NCI-H146 (cell line): ENCODE data around the gene GNPTG.

Experiments used
- DNase-seq: peaks from one replicate; lab custom pipeline; 2025; lab: John Stamatoyannopoulos, UW

GNPTG gene

DNA sequence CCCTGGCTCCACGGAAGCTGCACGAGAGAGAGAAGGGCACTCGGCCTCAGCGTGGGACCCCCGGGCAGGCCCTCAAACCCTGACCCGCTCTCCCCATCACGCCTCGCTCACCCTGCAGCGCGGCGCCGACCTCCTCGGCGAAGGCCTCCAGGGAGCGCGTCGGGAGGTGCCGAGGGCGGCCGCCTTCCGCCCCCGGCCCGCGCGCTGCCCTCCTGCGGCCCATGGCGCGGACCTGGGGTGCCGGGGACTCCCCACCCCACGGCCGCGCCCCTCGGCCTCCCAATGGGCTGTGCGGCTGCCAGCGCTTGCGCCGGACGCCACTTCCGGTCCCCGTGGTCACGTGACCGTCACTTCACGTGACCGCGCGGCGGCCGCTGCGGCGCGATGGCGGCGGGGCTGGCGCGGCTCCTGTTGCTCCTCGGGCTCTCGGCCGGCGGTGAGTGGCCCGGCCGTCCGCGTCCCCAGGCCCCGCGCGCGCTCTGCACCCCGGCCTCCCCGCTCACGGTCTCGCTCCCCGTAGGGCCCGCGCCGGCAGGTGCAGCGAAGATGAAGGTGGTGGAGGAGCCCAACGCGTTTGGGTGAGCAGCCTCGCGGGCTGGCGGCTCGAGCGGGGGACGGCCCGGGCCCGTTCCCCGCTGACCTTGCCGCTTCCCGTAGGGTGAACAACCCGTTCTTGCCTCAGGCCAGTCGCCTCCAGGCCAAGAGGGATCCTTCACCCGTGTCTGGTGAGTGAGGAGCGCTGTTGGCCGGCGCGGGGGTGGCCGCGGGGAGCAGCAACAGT lies at the start of gene GNPTG, which contains the start of gene TSR3:
Gene GNPTG (plus strand): TSS at position 350 of the 781 bp plus-strand sequence. CDS start 35 bp downstream, at position 385.
Gene TSR3 (minus strand): TSS at position 297 of the 781 bp plus-strand sequence. CDS start 74 bp downstream, at position 223.
- DNase-seq, result peak; percentile 91

DNA sequence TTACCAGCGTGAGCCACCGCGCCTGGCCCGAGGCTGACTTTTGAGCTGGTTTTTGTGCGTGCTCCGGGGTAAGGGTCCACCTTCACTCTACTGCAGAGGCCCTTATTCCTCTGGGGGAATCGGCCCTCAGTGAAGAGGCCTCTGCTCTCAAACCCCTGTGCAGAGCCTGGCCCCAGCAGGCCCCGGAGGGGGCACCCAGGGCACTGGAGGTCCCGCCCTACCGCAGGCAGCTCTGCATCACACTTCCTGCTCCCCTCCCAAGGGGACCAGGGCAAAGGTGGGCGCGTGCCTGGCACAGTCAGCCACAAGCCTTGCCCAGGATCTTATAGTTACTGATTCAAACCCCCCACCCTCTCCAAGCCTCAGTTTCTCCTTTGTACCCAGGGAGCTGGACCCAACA lies 45.9 kb upstream of the GNPTG start:
- DNase-seq, result no peak

DNA sequence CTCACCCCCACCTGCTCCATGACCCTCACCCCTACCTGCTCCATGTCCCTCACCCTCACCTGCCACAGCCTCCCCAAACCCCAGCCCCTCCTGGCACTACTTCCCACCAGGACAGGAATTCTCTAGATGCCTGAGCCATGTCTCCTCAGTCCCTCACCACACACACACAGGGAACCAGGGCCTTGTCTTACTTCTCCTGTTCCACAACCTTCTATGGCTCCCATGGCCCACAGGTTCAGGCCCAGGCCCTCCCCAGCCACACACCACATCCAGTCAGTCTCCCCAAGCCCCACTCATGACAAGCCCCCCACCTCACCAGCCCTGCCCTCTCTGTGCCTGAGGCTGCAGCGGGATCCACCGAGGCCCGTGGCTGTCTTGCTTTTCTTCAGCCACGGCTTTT lies 45.4 kb upstream of the GNPTG start:
- DNase-seq, result no peak

DNA sequence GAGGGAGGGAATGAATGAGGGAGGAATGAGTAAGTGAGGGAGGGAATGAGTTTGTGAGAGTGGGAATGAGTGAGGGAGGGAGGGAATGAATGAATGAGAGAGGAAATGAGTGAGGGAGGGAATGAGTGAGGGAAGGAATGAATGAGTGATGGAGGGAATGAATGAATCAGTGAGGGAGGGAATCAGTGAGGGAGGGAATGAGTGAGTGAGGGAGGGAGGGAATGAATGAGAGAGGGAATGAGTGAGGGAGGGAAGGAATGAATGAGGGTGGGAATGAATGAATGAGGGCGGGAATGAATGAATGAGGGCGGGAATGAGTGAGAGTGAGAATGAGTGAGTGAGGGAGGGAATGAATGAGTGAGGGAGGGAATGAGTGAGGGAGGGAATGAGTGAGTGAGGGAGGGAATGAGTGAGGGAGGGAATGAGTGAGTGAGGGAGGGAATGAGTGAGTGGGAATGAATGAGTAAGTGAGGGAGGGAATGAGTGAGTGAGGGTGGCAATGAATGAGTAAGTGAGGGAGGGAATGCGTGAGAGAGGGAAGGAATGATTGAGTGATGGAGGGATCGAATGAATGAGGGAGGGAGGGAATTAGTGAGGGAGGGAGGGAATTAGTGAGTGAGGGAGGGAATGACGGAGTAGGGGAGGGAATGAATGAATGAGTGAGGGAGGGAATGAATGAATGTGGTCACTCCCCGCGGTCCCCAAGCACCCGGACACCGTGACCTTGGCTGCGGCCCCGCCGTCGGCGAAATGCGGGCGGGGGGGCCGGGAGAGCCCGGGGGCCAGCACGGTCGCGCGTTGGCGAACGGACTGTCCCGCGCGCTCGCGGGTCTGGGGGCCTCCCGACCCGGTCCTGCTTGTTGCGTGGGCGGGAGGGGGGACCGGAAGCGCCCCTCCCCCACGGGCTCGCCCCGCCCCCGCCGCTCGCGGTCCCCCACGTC lies 43.4 kb upstream of the GNPTG start:
- no peak for DNase-seq

DNA sequence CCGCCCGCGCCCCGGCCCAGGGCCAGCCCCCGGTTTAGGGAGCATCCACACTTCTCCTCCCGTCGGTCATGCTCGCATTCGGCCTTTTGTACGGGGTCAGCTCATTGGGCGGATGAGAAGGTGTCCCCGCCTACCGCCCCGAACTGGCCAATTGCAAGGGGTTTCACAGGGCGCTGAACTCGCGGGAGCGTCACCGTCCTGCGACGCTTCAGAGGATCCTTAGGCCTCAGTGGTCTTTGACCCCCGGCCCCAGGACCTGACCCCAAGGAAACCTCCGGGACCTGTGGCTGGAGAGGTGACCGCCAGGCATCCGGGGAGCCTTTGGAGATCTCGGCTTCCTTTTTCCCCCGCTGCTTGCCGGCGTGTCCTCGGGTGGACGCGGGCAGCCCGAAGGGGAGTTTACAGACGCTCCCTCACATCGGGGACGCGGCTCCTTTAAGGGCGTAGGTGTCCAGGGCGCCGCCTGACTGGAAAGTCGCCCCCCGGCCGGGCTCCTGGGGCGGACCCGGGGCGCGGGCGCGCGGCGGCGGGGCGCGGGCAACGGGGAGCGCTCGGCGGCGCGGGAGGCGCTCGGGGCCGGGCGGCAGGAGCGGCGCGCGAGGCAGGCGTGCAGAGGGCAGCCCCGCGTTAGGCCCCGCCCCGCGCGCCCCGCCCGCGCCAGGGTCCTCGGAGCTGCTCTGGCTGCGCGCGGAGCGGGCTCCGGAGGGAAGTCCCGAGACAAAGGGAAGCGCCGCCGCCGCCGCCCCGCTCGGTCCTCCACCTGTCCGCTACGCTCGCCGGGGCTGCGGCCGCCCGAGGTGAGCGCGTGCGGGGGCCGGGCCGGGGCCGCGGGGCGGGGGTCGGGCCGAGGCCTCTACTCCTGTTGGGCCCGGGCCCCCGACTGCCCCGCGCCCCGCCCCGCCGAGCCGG lies 42.5 kb upstream of the GNPTG start, which contains the start of gene UBE2I:
Gene UBE2I (plus strand): TSS at position 660 of the 909 bp plus-strand sequence. CDS start 4,395 bp downstream, outside the sequence.
- DNase-seq, result peak; percentile 99

DNA sequence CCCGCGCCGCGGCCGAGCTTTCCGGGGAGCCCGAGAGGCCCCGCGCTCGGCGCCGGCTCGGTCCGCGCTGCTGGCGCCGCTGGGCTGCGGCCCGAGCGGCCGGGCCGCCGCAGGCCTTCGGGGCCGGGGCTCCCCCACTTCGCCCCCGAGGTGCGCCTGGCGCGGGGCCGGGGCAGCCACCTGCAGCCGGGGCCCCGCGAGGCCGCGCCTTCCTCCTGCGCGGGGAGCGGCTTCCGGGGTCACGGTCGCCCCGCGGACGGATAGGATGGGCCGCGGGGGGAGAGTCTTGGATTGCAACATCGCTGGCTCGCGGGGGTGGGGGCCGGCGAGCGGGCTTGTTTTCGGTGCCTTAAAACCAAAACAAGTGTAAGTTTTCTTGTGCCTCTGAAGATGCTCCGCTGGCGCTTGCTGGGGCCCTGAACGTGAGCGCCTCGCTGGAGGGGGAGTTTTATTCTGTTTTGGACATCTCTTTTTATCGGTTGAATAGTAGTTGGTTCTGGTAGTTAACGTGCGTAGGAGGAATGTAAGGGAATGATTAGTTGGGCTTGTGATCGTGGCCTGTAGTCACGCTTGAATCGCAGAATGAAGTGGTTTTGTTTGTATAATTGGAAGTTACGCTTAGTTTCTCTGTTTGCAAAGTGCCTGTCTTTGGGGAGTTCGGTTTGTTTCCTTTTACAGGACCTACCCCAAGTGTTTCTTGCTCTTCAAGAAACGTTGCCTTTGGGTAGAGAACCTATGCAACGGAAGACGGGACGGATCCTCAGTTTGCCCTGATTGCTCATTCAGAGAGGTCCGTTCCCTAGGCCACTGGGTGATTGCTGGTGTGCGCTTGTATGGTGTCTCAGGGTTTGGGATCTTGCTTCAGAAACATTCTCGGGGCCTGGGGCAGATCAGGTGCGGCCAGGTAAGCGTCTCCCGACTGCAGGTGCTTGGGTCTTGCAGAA lies 41.6 kb upstream of the GNPTG start:
- peak; percentile 21 for DNase-seq

DNA sequence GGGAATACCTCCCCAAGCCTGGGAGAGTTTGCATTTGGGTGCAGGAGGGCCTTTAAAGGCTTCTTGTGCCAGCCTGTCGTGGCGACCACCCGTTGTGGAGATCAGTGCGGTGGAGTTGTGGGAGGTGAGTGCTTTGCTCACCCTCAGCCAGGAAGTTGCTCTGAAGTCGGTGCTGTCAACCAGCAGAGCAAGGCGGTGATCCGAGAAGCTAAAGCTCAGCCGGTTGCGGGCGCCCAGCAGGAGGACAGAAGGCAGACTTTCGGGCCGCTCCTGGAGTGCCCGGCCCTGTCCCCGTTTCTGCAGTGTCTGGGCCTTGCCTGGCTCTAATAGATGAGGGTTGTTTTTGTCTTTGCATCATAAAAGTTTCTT lies 40.9 kb upstream of the GNPTG start:
- DNase-seq, result no peak

DNA sequence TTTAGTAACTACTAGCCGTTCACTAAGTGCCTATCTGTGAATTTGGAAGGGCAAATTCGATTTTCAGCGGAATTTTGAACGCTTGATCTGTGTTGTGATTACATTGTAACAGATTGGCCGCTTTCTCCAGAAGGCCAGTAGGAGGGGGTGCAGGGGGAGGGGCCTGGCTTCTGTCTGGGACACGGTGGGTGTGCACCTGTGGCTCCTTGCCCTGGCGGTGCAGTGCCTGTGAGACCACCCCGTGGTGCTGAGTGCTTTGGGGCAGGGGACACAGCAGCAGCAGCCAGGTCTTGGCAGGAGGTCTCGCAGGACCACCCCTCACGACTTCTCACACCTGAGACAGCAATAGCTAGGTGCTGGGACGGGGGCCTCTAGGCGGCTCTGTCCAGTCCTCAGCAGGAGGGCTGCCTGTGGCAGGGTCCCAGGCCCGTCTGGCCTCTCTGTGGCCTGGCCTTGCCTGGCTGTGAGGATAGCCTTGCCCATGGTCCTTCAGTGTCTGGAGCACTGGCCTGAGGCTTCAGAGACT lies 40.5 kb upstream of the GNPTG start:
- DNase-seq, result no peak

DNA sequence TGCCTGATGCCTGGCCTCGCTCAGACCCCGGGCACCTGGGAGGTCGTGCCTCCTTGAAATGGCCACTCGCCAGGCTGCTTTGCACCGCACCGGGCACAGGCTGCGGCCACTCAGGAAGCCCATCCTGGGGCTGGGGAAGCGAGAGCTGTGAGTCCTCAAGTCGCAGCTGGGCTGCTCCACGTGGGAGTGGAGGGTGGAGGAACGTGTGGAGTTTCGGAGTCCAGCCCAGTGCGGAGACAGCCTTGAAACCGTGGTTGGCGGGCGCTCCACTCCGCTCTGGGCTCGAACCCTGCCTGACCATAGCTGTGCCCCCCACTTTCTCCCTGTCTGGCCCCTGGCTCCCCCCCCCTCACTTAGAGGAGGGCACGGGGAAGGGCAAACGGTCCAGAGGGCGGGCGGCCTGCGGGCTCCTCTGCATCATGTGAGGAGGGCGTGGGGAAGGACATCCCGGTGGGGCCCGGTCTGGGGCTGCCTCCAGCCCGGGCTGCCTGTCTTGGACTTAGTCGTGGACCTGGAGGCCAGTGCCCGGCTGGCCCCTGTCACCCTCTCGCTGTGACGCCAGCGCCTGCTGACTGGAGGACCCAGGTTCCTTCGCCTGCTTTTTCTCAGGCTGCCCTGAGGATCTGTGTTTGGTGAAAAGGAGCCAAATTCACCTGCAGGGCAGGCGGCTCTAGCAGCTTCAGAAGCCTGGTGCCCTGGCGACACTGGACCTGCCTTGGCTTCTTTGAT lies 39.8 kb upstream of the GNPTG start:
- DNase-seq, result no peak

DNA sequence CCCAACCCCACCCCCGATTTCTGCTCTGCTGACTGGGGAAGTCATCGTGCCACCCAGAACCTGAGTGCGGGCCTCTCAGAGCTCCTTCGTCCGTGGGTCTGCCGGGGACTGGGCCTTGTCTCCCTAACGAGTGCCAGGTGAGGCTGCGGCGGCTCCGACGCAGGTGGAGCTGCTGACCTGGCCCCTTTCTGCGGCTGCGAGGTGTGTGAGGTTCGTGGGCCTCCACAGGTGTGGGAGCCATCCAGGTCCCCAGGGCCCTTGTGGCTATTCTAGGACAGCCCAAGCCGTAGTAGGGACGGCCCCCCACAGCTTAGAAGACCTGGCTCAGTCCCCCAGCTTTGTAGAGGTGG lies 39.3 kb upstream of the GNPTG start:
- DNase-seq, result no peak

DNA sequence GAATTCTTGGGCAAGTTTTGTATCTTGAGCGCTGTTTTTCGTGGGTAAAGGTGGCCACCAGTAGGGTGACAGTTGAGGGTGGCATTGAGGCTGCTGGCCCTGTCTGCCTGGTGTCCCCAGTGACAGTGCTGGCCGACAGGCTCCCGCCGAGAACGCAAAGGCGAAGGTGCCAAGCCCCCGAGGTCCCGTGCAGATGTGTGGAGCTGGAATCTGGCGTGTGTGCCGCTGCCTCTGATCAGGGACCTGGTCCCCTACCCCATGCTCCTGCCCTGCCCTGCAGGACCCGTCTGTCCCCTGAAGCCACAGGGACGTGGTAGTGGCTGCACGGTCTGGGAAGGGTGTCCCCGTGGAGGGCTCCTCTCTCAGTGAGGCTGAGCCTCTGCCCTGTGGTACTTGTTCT lies 38.8 kb upstream of the GNPTG start:
- no peak for DNase-seq

DNA sequence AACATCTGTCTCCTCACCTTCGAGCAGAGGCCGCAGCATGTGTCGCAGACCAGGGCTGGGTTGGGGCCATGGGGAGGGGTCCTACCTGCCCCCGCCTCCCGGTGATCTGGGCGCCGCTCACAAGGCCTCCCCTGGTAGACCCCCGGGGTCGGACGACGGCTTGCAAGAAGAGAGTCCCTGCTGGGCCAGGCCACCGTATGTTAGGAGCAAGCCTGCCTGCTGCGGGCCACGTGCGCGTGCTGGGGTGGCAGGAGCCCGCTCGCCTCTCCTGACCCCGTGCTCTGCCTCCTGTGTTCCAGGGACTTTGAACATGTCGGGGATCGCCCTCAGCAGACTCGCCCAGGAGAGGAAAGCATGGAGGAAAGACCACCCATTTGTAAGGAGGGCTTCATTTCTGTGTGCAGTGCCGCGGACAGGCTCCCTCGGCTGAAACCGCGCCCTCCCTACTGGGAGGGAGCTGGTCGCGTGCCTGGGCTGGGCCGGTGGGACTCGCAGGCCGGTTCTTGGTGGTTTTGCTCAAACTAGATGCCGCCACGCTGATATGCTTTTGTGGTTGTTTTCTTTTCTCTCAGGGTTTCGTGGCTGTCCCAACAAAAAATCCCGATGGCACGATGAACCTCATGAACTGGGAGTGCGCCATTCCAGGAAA lies 37.9 kb upstream of the GNPTG start:
- no peak for DNase-seq

DNA sequence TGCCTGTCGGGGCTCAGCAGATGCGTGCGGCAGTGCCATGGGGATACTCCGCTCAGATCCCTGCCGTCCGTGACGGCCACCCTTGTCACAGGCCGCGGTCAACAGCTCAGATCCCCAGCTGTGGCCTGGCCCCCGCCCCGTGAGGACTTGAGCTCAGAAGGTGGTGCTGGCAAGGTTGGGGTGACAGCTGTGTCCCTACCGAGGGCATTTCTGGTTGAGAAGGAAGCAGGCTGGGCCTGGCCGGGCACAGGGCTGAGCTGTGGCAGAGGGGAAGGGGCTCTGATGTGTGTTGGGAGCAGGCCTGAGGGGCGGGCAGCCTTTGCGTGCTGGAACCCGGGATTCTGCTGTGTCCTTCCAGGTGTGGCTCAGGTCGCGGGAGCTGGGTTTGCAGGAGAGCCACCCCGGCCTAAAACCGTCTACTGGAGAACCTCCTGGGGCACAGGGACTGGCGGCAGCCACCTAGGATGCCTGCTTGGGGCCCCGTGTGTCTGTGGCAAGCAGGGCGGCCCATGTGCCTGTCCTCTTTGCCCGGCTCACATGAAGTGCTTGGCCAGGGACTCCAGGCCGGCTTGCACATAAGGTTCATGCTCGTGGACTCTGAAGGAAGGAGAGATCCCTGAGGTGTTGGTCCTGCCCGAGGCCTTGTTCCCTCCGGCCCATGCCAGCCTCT lies 37.2 kb upstream of the GNPTG start:
- DNase-seq, result no peak

DNA sequence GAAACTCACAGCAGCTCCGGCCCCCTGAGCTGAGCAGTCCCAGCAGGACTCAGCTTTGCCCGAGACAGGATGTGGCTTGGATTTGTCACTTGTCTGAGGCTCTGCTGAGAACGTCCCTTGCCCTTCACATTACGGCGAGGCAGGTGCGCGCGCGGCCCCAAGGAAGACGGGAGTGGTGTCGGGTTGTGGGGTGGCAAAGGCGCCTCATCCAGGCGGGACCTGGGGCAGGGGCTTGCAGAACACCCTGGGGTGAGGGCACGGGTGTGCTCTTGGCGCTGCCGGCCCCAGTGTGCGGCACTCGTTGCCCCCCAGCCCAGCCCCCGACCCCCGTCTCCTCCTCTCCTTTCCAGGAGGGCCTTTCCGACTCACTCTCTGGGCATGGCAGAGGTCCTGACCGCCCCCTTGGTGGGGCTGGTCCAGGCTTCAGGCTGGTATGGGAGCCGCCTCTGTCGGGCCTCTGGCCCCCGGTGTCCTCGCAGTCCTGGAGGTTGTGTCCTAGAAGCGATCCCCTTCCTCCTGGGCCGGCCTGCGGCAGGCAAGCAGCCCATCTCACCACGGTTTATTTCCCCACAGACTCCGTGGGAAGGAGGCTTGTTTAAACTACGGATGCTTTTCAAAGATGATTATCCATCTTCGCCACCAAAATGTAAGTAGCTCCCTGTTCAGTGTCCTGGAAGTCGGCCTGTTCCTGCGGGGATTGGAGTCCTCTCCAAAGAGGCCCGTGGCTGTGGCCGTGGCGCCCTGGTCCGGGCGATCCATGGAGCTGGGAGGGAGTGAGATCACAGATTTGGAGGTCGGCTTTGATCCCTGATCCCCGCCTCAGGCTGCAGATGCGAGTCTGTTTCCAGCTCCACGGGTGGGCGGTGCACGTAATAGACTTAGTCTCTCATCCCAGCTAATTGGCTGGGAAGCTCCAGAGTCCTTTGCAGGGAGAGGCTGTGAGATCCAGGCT lies 36.4 kb upstream of the GNPTG start:
- no peak for DNase-seq

DNA sequence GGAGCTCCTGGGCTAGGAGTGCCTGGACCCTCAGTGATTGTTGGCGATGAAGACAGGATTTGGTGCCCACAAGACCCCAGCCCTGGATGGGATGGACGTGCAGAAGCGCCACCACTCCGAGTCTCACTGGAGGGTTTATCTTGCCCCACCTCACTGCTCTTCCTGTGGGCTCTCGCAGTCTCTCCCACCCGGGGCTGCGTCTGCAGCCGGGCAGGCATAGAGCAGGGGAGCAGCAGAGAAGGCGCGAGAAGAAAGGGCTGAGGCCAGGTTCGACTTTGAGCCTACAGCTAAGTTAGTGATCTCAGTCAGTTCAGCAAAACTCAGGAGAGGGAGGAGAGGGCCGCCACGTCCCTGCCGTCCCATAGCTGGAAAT lies 35.7 kb upstream of the GNPTG start:
- no peak for DNase-seq

DNA sequence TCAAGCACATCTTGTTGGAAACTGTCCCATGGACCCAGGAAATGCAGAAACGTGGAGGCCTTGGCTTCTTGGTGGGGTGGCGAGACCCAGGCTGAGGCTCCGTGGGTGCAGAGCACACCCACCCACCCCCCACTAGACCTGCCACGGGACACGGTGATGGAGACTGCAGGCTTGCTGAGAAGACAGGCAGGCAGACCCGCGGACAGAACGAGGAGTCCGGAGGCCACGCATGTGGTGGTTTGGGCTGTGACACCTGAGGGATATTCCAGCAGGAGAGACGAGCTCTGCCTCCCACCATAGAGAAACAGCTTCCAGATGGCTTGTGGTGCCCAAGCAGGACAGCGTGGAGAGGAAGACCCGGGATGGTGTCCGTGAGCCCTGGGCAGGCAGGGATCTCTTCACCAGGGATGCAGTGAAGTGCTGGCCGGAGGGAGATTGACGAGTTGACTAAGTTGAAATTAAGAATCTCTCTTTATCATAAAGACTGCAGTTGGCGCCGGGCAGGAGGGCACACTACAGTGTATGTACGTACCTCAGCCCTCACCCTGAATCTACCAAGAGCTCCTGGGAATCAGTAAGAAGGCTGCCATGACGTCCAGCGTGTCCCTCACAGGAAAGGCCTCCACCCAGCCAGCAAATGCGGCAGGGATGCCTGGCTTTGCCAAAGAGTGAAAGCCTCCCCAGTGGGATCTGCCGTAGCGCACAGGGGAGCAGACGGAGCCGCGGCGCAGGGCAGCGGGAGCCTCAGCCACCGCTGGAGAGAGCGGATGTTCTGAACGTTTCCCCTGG lies 34.1 kb upstream of the GNPTG start:
- DNase-seq, result no peak

DNA sequence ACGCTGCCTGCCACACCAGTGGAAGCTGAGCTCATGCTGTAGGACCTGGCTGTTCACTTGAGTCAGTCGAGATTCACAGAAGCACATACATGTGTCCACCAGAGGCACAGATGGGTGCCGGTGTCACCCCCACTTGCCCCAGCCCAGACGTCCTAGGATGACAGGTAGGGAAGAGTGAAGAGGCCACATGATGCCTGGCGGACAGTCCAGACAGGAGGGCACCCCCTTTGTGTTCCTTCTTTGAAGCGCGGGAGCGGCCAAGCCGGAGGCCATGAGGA lies 33.5 kb upstream of the GNPTG start:
- DNase-seq, result no peak
